HG03354 (cell line): ENCODE measurements around the gene ARAP2.

Experiments
- ATAC-seq: cut with Tn5 transposase; IDR thresholded peaks from one replicate; pipeline ENCODE4 v1.9.1; 2021; ENCODE audit warnings: mild to moderate bottlenecking; ENCODE audit not compliant: unreplicated experiment, poor library complexity, severe bottlenecking

Gene ARAP2

DNA sequence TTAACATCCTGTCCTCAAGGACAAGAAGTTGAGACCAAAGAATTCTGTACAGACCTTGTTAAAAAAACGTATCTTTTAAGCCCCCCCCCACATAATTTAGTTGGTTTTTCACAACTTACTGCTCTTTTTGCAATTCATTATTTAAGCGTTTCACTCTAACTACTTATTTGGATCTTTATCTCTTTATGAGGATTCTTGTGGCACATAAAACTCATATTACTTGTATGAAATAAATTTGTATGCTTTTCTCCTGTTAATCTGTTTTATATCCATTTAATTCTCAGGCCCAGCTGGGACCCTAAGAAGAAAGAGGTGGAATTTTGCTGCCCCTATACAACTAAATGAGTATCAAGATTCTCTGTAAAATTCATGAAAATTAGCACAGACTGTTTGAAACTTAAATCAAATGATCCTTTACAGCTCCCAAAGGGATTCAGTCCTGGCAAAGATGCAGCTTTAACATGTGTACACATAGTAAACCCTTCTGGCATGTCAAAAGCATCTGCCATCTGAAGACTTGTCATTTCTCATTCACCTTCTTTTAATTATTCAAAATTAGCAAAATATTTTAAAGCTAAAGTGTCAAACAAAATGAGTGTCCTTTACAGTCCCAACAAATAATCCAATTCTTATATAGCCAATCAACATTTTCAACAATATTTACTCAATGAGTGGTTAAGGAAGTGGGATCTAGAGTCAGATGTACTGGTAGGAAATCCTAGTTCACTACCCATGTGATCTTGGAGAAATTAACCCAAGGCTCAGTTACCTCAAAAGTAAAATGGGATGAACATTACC, 17.7 kb downstream of the ARAP2 start:
- no peak for ATAC-seq

DNA sequence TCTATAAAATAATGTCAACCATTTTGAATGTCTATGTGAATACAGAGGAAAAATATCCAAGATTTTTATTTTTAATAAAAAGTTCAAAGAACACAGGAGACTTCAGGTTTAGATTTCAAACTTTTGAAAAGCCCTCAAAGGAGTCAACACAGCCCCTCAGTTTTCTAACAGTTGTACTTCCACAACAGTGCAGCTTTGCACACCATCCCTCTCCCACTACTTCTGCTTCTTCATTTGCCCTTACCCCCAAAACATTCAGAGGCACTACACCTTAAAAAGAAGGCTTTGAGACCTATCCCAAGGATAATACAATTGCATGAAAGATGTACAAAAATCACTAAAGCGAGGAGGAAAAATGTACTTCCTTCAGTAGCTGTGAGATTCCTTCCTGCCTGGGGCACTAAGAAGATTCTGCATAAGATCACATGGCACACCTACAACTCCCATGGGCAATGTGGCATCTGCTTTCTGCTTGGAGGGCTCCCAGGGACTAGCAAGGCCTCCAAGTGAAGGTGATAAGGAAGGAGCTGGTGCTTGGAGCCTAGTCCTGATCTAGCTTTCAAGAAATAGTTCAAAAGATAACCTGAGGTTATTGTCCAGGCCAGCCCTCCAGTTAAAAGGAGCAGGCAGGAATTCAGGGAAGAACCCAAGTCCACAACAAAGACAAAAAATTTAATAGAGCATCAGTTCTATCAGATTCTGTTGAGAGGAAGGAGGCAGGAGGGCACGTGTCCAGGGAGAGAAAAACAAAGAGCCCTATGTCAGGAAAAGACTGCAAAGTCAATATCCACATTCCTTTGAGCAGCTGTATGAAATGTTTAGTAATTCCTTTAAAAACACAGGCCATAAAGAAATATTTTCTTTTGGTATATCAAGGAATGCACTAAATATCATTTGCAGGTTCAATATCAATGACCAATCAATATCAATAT, 19.1 kb downstream of the ARAP2 start:
- ATAC-seq: no peak

DNA sequence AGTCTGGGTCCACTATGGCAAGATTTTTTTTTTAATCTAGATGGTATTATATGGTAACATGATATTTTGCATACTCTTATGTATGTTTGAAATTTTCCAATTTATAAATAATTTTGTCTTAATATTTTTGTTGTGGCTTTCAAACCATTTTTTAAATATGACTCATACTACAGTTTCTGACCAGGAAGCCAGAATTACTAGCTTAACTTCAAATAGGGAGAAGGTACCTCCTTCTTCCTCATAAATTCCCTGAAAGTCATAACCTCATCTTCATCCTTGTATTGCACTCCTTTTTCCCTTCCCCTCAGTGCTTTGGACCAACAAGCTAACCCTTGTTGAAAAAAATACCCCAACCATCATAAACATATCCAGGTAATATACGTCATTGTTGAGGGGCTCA, 21.6 kb downstream of the ARAP2 start:
- ATAC-seq: no peak

DNA sequence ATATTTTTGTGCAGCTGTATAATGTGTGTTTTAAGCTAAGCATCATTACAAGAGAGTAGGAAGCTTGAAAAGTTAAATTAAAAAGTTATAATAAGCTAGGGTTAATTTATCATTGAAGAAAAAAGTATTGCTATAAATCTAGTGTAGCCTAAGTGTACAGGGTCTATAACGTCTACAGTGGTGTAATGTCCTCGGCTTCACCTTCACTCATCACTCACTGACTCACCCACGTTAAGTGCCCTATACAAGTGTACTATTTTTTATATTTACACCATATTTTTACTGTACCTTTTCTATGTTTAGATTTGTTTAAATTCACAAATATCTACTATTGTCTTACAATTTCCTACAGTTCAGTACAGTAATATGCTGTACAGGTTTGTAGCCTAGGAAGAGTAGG, 23.5 kb downstream of the ARAP2 start:
- no peak for ATAC-seq

DNA sequence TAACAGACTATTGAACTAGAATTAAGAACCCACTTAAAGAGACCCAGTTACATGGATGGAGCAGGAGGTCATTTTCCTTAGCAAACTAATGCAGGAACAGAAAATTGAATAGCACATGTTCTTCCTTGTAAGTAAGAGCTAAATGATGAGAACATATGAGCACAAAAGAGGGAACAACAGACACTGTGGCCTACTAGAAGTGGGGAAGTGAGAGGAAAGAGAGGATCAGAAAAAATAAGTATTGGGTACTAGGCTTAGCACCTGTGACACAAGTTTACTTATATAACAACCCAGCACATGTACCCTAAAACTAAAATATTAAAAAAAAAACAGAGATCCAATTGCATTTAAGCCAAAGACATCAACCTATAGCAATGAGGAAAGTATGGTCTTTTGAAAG, 26.2 kb downstream of the ARAP2 start:
- no peak for ATAC-seq

DNA sequence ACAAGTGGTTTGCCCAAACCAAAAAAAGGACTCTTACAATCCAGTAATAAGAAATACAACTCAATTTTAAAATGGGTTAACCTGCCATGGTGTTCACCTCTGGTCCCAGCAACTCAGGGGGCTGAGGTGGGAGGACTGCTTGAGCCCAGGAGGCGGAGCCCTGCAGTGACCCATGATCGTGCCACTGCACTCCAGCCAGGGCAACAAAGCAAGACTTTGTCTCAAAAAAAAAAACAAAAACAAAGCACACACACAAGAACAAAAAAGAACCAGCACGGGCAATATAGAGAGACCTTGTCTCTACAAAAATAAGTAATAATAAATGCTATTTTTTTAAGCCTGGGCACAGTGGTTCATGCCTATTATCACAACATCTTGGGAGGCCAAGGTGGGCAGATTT, 28.7 kb downstream of the ARAP2 start:
- ATAC-seq: no peak

DNA sequence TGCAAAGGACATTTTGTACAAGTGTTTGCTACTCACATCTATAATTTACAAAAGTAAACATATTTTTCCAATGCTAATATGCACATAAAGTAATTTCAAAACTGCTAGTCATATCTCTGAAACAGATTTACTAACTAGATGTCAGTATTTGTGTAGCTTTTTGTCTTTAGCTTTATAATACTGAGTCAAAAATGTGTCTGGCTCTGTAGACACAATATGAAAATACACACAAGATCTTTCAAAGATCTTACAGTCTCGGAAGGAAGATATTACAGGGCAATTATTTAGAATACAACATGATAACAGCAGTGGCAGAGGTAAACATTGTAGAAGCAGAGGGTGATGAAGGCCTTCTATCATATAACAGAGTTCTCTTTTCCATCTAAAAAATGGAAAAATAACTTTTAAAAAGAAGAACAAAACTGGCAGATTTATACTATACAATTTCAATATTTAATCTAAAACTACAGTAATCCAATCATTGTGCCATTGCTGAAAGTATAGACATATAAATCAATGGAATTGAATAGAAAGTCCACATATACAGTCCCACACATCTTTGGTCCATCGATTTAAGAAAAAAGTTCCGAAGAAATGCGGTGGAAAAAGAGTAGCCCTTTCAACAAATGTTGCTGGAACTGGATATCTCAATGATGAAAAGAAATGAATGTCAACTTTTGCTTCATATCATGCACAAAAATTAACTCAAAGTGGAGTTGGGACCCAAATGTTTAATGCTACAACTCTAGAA, 29.4 kb downstream of the ARAP2 start:
- no peak for ATAC-seq

DNA sequence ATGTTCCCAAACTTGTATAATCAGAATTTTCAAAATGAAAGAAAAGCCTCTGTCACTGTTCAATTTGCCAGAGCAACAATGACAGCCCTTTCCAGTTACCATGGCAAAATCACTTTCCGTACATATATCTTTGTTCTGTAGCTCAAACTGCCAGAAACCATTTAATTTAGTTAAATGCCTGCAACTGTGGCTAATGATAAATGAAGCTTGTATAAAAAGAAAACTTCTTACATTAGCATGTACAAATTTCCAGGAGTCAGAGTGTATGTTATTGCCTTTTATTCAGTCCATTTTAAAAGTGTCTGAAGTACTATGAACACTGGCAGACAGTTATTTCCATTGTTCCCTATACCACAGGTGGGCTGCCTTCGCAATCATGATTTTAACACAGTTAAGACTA, 30.3 kb downstream of the ARAP2 start:
- no peak for ATAC-seq

DNA sequence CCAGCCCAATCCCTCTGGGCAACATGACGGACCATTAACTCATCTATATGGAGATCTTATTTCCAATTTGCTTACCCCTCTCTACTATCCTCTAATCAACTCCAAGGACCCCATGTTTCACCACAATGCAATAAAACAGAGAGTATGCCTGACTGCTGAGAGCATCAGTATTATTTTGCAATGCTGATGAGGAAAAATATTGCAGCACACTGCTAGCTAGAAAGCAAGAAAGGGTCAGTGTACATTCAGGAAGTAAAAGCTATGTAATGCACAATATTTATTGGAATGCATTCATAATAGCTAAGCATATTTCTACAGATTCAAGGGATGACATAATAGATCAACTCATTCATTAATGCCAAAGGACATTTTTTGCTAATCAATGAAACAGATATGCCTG, 33.2 kb downstream of the ARAP2 start:
- no peak for ATAC-seq

DNA sequence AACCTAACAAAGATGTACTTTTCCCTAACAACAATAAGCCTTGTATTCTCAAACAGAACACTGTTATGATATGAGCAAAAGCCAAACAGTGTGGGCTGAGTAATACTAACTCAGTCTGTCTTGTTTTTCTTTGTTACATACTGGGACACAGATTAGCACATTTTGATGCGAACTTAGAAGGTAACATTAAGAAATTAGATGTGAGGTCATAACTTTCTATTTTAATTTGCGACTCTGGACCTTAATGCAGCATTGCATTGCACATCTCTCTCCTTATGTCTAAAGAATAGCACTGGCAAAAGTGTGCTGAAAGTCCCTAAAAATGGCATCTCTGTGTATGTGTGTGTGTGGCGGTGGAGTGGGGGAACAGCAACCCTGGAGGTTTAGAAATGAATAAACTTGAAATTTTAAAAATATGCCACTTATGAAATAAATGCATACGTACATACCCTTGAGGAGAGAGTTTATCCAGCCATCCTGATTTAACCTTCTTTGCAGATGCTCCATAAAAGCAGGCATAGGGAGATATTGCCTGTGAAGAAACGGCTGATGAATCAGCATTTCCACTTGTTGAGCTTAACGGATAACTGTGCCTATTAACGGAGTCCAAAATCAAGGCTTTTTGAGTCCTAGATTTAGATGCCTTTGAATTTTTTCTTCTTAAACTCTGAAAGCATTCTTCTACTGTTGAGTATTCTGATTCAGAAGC, 34.2 kb downstream of the ARAP2 start:
- ATAC-seq: no peak

DNA sequence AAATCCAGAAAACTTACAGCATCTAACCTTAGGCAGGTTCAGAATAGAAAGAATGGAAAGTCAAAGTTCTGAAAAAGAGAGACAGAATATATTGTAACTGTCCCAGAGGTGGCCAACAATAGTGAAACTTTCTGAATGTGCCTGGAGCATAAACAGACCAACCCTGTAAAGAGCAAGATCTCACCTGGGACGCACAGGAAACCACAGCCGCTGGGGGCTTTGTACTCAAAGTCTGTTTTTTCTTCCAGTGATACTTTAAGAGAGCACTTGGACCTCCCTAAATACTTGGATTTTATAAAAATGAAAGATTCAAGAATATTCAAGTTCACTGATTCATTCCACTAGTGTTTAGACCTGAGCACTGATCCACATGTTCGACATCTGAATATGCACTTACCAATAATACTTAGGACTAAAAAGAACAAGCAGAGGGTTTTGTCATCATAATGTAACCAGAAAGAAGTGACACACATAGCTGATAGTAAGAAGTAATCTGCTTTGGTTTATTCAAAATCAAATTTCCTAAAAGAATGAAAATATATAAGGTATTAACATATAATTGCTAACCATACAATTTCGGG, 35.3 kb downstream of the ARAP2 start:
- peak; percentile 93 for ATAC-seq

DNA sequence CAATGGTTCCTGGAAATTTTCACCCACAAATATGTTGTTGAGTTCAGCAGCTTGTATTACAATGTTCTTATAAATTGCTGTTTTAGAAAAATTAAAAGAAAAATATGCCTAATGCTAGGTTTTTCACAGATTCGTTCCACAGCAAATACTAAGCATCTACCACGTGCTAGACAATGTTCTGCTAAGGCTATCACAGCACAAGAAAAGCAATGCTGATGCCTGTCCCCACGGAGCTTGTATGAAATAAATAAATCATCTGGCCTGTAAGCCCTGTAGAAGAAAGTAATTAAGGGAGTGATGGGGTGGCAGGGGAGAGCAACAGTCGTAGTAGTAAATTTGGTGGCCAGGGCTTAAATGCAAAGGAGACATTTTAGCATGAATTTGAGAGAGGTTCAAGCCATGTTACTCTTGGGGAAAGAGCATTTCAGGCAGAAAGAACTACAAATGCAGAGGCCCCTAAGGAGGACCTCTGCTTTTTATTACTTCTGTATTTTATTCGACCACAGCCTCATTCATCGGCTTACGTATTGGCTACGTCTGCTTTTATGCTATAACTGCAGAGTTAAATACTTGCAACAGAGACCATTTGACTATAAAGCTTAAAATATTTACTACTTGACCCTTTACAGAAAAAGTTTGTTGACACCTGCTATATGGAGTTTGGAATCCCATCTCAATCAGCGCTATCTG, 36.3 kb downstream of the ARAP2 start:
- ATAC-seq: no peak

DNA sequence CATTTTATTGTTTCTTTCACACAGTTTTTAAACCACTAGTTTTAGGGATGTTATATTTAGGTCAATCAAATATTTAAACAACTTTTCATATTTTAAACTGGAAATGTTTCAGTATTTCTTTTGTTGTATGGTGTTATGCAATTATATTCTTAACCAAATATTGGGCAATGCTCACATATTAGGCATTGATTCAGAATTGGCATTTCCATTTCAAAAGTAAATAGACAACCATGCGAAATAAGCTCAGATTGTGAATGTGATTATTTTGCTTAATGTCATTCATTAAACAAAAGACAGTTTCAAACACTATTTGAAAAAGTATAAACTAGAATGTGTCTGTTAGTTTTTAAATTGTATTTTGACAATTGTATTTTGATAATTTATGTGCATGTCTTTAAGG, 36.9 kb downstream of the ARAP2 start:
- no peak for ATAC-seq

DNA sequence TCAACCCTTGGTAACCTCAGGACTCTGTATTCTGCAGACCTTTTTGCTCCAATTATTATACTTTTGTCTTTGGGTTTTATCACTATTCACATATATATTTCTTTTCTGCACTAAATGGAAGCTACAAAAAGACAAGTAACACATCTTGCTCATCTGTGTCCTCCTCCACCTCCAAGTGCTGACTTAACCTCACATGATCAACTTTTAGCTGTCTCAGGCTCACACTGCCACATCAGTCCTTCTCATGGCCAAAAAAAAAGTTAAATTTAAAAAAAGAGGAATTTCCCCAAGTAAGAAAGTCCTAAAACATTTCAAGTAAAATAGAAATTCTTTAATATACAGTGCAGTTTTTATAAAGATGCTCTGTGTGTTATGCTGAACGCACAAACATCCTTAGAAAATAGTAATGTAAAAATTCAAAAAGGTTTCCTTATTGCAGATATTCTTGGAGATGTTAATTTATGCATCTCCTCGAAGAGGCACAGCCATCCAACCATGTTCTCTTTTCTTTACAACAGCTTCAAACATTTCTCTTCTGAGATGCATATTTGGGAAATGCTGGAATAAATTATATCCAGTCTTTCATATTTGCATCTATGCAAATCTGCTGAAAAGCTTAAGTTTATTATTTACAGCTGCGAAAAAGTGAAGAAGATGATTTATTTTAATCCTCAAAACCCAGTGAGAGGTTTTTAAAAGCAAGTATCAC, 37.6 kb downstream of the ARAP2 start:
- ATAC-seq: no peak

DNA sequence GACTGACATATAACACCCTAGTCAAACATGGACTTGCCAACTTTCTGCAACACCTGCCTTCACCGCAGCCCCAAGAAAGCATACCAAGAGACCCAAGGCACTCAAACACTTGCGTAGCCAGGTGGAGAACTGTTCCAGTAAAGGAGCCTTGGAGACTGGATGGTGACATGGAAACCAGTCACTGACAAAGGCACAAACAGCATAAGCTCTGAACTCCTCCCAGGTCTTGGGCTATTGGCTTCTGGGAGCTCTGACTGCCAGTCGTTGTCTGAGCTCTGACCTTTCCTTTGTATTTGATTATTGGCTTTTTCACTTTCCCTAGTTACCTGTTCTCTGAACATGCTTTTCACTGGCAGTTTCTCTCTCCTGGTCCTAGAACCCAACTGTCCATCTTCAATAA, 38.3 kb downstream of the ARAP2 start:
- ATAC-seq: no peak

DNA sequence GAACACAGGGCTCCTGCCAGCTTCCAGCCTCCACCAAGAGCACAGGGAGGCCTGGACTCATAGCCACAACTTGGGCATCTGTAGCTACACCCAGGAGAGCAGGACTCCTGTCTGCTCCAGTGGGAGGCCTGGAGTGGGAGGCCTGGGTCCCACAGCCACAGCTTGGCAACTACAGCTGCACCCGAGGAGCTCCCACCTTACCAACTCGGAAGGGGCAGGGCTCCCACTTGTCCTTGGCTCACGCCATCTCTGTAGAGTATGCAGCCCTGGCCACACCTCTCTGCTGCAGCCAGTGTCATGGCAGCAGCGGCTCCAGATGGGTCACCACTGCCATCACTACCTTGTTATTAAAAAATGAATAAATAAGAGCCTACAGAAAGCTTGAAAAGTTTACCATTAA, 45.5 kb downstream of the ARAP2 start:
- ATAC-seq: no peak

DNA sequence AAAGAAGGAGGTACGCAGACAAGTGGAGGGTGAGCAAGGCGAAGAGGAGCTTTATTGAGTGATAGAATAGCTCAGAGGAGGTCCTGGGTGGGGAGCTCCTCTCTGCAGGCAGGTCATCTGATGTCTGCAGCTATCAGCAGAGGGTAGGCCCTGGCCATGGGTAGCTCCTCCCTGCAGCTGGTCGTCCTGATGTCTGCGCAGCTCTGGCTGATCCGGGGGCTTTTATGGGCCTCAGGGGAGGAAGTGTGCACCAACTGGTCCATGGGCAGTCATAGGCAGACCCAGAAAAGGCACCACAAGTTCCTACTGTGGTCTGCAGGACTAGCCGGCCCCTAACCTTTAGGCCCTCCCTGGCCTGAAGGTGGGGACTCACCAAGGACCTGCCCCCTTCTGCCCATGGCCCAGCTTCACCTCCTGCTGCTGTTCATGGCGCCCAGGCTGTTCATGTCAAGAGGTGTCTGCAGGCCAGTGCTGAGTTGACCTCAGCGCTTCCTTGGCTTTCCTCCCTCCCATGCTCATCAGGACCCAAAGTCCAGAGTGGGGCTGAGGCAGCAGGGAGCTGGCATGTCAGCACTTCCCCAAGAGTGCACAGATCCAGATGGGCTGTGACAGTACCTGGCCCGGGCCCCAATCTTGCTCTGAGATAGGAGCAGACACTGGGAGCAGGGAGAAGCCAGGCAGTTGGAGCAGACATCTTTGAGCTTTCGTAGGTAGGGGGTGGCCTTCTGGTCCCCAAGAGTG, 46.1 kb downstream of the ARAP2 start:
- no peak for ATAC-seq

DNA sequence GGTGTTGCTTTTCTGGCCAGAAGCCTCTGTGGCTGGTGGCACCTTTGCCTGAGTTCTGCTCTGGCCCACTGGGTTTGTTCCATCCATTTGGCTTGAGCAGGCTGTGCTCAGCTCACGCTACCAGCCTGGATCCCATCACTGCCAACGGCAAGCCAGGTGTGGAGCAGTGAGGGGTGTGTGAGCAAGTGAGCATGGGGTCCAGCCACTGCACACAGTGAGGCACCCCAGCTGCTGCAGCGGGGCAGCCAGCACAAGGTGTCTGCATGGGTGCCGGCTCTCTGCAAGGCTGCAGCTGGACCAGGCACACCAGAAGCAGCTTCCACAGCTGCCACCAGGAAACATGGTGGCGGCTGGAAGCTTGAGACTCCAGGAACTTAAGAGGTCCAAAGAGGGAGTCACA, 46.8 kb downstream of the ARAP2 start:
- no peak for ATAC-seq
